Common myeloid progenitor, CD34-positive (primary cell): ENCODE data around the gene EPS8L3. TPM values are rescaled to one million over a fixed set of nuclear protein-coding genes. Genes with fewer than 3 reads are reported as not detected.

Experiments
- CTCF ChIA-PET: fragments of 350-600 bp; sonication (Branson Sonifier 250); formaldehyde crosslinking; loops from one replicate; lab custom pipeline; 2021; ENCODE audit warnings: antibody characterized with exemption; lab: Charles Lee
- POLR2A ChIA-PET: fragments of 350-600 bp; sonication (Branson Sonifier 250); formaldehyde crosslinking; loops from one replicate; lab custom pipeline; 2021; ENCODE audit warnings: antibody characterized with exemption; lab: Charles Lee
- DNase-seq, 3 donors: peaks; one replicate each; pipeline versions ENCODE4 v3.0.0 to v3.0.0-alpha.2; 2013
- H3K27ac ChIP-seq, 2 experiments: 1 replicate in 1 of 2; 2 replicates in 1 of 2; pipeline ENCODE4 v1.7.0; 2013; ENCODE audit warnings: inconsistent platforms in 2 of 2, low read length in 2 of 2, mild to moderate bottlenecking in 2 of 2, low read depth in 1 of 2, moderate library complexity in 1 of 2; ENCODE audit not compliant: severe bottlenecking in 2 of 2, insufficient read depth in 1 of 2, poor library complexity in 1 of 2
- H3K27me3 ChIP-seq, 5 experiments: replicated peaks in 2 of 5; 1 replicate in 3 of 5; 2 replicates in 2 of 5; pipeline versions ENCODE4 v1.6.1 to v1.7.0; 2013; ENCODE audit warnings: low read length in 4 of 5, mild to moderate bottlenecking in 2 of 5, moderate library complexity in 2 of 5, inconsistent platforms in 1 of 5; ENCODE audit not compliant: insufficient read depth in 5 of 5, control insufficient read depth in 4 of 5
- H3K36me3 ChIP-seq, 4 experiments: 1 replicate in 2 of 4; 2 replicates in 2 of 4; pipeline versions ENCODE4 v1.6.1 to v1.7.0; 2013; ENCODE audit warnings: low read length in 3 of 4, control low read depth in 1 of 4, mild to moderate bottlenecking in 1 of 4; ENCODE audit not compliant: control insufficient read depth in 4 of 4, insufficient read depth in 4 of 4
- H3K4me1 ChIP-seq, 4 experiments: 1 replicate in 3 of 4; 2 replicates in 1 of 4; pipeline versions ENCODE4 v1.6.1 to v1.7.1; 2013; ENCODE audit warnings: low read length in 3 of 4, mild to moderate bottlenecking in 3 of 4, control low read depth in 1 of 4, inconsistent platforms in 1 of 4, moderate library complexity in 1 of 4; ENCODE audit not compliant: control insufficient read depth in 4 of 4, insufficient read depth in 4 of 4; ENCODE audit errors: control extremely low read depth in 1 of 4
- H3K4me3 ChIP-seq, 7 experiments: 1 replicate in 4 of 7; 2 replicates in 3 of 7; pipeline versions ENCODE4 v1.5.1 to v1.7.0; 2013; ENCODE audit warnings: mild to moderate bottlenecking in 7 of 7, low read length in 6 of 7, moderate library complexity in 6 of 7, inconsistent platforms in 2 of 7, low read depth in 2 of 7, control low read depth in 1 of 7; ENCODE audit not compliant: insufficient read depth in 4 of 7, control insufficient read depth in 1 of 7; ENCODE audit errors: extremely low read depth in 1 of 7
- H3K9me3 ChIP-seq, 5 experiments: 1 replicate in 4 of 5; 2 replicates in 1 of 5; pipeline versions ENCODE4 v1.6.1 to v1.7.1; 2013; ENCODE audit warnings: low read length in 4 of 5, mild to moderate bottlenecking in 2 of 5, inconsistent platforms in 1 of 5, low read depth in 1 of 5, moderate library complexity in 1 of 5; ENCODE audit not compliant: control insufficient read depth in 4 of 5, insufficient read depth in 2 of 5; ENCODE audit errors: control extremely low read depth in 1 of 5
- WGBS: methylation state at CpG from one replicate; pipeline ENCODE4 v1.1.5; 2013; ENCODE audit not compliant: insufficient coverage; 5-methylcytosine and 5-hydroxymethylcytosine counted together
- polyA plus RNA-seq: library from polyadenylated mRNA; unstranded; fragments of 120-200 nt; gene quantifications from one replicate; pipeline ENCODE4 v1.2.1, GENCODE V29; 2013

EPS8L3 gene, protein sequence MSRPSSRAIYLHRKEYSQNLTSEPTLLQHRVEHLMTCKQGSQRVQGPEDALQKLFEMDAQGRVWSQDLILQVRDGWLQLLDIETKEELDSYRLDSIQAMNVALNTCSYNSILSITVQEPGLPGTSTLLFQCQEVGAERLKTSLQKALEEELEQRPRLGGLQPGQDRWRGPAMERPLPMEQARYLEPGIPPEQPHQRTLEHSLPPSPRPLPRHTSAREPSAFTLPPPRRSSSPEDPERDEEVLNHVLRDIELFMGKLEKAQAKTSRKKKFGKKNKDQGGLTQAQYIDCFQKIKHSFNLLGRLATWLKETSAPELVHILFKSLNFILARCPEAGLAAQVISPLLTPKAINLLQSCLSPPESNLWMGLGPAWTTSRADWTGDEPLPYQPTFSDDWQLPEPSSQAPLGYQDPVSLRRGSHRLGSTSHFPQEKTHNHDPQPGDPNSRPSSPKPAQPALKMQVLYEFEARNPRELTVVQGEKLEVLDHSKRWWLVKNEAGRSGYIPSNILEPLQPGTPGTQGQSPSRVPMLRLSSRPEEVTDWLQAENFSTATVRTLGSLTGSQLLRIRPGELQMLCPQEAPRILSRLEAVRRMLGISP
- not detected for polyA plus RNA-seq

GRCh38 chr1:109763646-109764415, at the start of gene EPS8L3:
EPS8L3 (minus strand) TSS chr1:109763923; CDS start chr1:109761749, 2,174 bp downstream.
- peak within 1 kb of the TSS in 1 of 7 experiments; percentile 21 for H3K4me3 ChIP-seq
- 96% methylated on average over 10 of the region's 11 CpGs for WGBS
- H3K27me3 ChIP-seq, result no peaks in the 10 kb centered on the region
- ChIA-PET CTCF (interaction anchor here (1.0 to 2.9 kb wide), 4 partner anchors 10 to 221 kb away, joined by 3 to 17 read pairs (median 4); partner anchors contain the start of gene AHCYL1), POLR2A (no interaction called here)
- no peaks in the 10 kb centered on the region for H3K9me3 ChIP-seq
- no peak for DNase-seq
- H3K36me3 ChIP-seq, result no peaks in the 10 kb centered on the region
- peaks cover 5 to 33% (median 16%) of the 10 kb centered on the region in 4 experiments for H3K4me1 ChIP-seq
- peak within 1 kb of the TSS in 1 of 2 experiments; percentile 57 for H3K27ac ChIP-seq

DNA sequence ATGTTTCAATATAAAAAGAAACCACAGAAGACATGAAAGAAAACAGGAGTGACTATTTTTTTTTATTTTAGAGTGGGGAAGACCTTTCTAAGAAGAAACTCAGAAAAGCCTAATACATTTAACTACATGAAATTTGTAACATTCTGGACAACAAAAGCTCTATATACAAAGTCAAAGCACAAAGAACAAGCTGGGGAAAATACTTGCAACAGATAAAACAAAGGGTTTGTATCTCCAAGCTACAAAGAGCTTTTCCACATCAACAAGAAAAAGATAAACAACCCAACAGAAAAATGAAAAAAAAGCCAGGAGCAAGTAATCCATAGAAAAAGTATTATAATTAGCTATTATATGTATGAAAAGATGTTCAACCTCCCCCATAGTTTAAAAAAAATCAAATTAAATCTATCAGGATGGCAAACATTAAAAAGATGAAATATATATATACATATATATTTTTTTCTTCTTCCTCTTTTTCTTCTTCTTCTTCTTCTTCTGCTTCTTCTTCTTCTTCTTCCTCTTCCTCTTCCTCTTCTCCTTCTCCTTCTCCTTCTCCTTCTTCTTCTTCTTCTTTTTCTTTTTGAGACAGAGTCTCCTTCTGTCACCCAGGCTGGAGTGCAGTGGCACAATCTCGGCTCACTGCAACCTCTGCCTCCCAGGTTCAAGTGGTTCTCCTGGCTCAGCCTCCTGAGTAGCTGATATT, 49.1 kb upstream of the EPS8L3 start:
- Histone ChIP-seq H3K4me1 (peaks cover 3 to 43% (median 15%) of the 10 kb centered on the region in 4 experiments), H3K27ac (no peak overlapping the region), H3K36me3 (no peaks in the 10 kb centered on the region), H3K4me3 (no peak overlapping the region), H3K9me3 (peaks cover 0 to 2% (median 0%) of the 10 kb centered on the region in 5 experiments), H3K27me3 (no peaks in the 10 kb centered on the region)
- no peak for DNase-seq
- ChIA-PET POLR2A (interaction anchor here (1.1 kb wide), 1 partner anchor 146 kb away, joined by 3 read pairs; no protein-coding TSS in a partner anchor), CTCF (interaction anchor here (0.8 to 2.0 kb wide), 4 partner anchors 10 to 169 kb away, joined by 3 to 7 read pairs (median 5); no protein-coding TSS in a partner anchor)
- WGBS, result no CpG with 5 or more reads among the region's 1 CpG

DNA sequence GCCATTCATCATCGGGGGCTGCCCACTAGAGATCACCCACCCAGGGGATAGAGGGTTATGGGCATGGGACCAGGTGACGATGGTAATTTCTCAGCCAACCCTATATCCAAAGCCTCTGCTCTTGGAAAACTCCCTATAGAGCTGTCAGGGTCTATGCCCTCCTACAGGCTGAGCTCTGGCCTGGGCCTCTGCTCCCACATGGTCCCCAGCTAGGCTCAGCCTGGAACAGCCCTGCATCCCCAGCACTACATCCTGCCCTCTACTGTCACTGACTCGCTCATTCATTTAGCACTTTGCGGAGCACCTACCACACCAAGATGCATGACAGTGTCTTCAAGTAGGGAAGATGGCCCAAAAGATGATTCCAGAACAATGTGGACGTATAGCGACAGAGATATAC, 45.0 kb upstream of the EPS8L3 start:
- 100% methylated on average over 6 of the region's 6 CpGs for WGBS
- H3K27ac ChIP-seq, result no peak overlapping the region
- H3K4me3 ChIP-seq, result no peak overlapping the region
- H3K27me3 ChIP-seq, result no peaks in the 10 kb centered on the region
- ChIA-PET POLR2A (interaction anchor here (0.6 kb wide), 1 partner anchor 225 kb away, joined by 3 read pairs; no protein-coding TSS in a partner anchor), CTCF (interaction anchor here (1.2 to 6.0 kb wide), 2 partner anchors 17 to 176 kb away, joined by 3 to 37 read pairs; partner anchors contain the start of gene AHCYL1)
- H3K36me3 ChIP-seq, result no peaks in the 10 kb centered on the region
- peaks cover 2 to 47% (median 18%) of the 10 kb centered on the region in 4 experiments for H3K4me1 ChIP-seq
- no peaks in the 10 kb centered on the region for H3K9me3 ChIP-seq
- DNase-seq, result no peak

DNA sequence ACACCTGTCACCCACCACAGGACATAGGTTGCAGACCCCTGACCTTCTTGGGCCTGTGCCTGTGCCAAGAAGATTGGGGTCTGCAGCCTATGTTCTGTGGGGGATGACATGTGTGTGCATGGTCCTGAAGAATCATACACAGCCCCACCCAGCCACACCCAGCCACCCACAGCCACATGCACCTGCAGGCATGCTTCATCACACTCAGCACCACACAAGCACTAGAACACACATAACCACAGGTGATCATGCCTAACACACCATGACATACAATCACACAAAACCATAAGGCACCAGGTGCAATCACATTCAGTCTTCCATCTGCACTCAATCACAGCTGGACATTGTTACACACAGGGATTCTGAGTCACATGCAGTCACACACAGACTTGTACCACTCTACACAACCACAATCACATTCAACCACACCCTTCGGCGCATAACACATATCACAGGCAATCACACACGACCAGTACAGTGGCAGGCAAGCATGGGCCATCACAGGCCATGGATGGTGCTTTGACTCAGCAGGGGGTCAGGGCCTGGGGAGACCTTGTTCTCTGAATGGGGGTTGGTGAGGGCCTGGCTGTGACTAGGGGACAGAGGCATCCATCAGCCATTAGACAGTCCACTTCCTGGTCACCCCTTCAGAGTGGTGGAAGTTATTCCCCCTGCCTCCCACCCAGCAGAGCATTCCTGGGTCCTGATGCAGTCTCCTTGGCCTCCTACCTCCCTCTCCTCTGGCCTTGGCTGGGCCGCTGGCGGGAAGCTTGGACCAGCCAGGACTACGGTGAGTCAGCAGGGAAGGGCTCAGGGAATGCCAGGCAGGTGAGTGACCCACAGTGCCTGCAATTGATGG, 44.3 kb upstream of the EPS8L3 start:
- H3K27ac ChIP-seq, result no peak overlapping the region
- no peak overlapping the region for H3K4me3 ChIP-seq
- no peaks in the 10 kb centered on the region for H3K36me3 ChIP-seq
- ChIA-PET POLR2A (interaction anchor here (0.6 kb wide), 1 partner anchor 244 kb away, joined by 4 read pairs; no protein-coding TSS in a partner anchor), CTCF (interaction anchor here (0.9 to 6.0 kb wide), 5 partner anchors 16 to 177 kb away, joined by 3 to 37 read pairs (median 4); partner anchors contain the start of gene AHCYL1)
- DNase-seq, result no peak
- no peaks in the 10 kb centered on the region for H3K9me3 ChIP-seq
- H3K27me3 ChIP-seq, result no peaks in the 10 kb centered on the region
- peaks cover 2 to 48% (median 20%) of the 10 kb centered on the region in 4 experiments for H3K4me1 ChIP-seq
- WGBS, result 100% methylated on average over 4 of the region's 6 CpGs

- POLR2A ChIA-PET, result interaction anchor here (0.7 kb wide), 1 partner anchor 106 kb away, joined by 4 read pairs; no protein-coding TSS in a partner anchor
- CTCF ChIA-PET, result interaction anchor here (0.9 to 6.0 kb wide), 8 partner anchors 15 to 56 kb away, joined by 3 to 37 read pairs (median 4); no protein-coding TSS in a partner anchor
- no peaks in the 10 kb centered on the region for H3K36me3 ChIP-seq
- no peaks in the 10 kb centered on the region for H3K27me3 ChIP-seq
- peaks cover 3 to 55% (median 21%) of the 10 kb centered on the region in 4 experiments for H3K4me1 ChIP-seq
- no peak overlapping the region for H3K27ac ChIP-seq
- DNase-seq, result no peak
- H3K9me3 ChIP-seq, result no peaks in the 10 kb centered on the region
- 97% methylated on average over 6 of the region's 9 CpGs for WGBS
- H3K4me3 ChIP-seq, result no peak overlapping the region
Measured at GRCh38 chr1:109807402-109807801, 43.7 kb upstream of the EPS8L3 start.
